Inferior parietal cortex (tissue), 1 donor: ENCODE results near the gene MAN2A1.
"Not testable (repeated sequence)": the region's sequence is repeated elsewhere in the genome, so short reads cannot be mapped to it uniquely, and the experiment has no call there.

Experiments used
- DNase-seq: peaks from one replicate; pipeline ENCODE4 v3.0.0-alpha.2; 2016; ENCODE audit errors: extremely low spot score

MAN2A1 gene

DNA sequence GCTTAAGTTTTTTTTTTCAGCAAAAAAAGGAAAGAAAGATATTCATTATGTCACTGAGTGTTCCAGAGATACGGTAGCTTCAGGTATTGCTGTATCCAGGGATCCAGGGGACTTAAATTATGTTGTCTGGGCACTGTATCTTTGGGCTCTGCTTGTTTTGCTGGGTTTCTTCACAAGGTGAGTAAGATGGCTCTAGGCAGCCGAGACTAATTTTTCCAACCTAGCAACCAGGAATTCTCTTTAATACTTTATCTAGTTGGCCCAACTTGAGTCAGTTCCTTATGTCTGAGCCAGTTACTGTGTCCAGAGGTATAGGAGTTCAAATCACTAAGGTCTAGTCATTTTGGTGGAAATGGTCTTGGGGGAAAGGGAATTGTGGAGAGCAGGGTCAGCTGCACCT lies 66.0 kb downstream of the MAN2A1 start:
- no peak for DNase-seq

DNA sequence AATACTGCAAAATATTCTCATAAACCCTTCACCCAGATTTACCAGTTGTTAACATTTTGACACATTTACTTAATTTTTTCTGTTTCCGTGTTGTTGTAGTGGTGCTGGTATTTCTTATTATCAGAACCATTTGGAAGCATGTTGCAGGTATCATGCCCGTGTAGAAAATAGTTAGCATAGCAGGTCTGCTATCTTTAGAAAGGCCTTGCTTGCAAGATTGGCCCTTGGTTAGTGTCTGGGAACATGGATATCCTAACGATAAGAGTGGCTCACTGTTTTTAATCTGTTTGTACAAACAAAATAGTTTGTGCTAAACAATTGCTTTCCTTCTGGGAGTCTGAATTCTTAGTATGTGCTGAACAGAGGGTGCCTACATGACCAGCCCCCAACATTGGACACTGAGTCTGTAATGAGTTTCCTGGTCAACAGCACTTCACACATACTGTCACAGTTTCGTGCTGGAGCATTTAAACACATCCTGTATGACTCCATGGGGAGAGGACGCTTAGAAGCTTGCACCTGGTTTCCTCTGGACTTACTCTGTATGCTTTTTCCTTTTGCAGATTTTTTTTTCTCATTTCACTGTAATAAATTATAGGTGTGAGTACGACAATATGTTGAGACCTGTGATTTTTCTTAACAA lies 66.9 kb downstream of the MAN2A1 start:
- DNase-seq: no peak

DNA sequence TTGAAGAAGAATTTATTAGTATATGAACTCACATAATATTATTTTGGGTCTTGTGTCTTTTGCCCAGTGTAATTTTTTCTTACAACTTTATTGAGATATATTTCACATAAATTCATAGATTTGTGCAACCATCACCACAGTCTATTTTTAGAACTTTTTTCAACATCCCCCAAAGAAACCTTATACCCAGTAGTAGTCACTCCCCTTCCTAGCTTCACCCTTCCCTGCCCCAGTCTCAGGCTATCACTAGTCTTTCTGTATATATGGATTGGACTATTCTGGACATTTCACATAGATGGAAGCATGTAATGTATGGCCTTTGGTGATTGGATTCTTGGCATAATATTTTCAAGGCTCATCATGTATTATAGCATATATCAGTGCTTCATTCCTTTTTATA lies 67.8 kb downstream of the MAN2A1 start:
- DNase-seq: no peak

DNA sequence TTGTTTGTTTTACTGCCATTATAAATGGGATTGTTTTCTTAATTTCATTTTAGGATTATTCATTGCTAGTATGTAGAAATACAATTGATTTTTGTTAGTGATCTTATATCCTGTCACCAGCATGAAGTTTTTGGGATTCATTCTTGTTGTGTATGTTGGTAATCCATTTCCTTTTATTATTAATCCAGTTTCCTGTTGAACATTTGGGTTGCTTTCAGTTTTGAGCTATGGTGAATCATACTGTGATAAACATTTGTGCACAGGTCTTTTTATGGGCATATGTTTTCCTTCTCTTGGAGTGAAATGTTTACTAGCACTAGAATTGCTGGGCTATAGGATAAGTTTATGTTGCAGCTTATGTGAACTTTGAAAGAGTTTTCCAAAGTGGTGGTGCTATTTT lies 69.6 kb downstream of the MAN2A1 start:
- DNase-seq: no peak

DNA sequence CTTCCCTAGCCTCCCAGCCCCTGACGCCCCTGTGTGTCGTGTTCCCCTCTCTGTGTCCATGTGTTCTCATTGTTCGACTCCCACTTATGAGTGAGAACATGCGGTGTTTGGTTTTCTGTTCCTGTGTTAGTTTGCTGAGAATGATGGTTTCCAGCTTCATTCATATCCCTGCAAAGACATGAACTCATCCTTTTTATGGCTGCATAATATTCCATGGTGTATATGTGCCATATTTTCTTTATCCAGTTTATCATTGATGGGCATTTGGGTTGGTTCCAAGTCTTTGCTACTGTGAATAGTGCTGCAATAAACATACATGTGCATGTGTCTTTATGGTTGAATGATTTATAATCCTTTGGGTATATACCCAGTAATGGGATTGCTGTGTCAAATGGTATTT lies 70.4 kb downstream of the MAN2A1 start:
- not testable (repeated sequence) for DNase-seq

DNA sequence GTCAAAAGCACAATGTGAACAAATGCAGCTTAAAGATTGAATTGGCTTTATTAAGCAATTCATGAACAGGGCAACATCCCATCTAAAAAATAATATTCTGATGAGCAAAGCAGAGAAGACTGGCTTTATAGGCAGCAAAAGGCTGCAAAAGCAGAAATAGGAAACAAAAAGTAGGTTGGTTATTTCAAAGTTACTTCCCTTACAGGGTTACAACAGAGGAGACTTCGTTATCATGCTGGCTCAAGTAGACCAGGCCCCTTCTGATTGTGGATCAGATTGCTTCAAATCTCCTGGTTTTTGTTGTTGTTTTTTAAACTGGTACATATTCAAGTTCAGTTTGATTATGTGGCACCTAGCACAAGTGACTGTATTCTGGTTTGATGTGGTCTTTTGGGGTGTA lies 73.1 kb downstream of the MAN2A1 start:
- no peak for DNase-seq

DNA sequence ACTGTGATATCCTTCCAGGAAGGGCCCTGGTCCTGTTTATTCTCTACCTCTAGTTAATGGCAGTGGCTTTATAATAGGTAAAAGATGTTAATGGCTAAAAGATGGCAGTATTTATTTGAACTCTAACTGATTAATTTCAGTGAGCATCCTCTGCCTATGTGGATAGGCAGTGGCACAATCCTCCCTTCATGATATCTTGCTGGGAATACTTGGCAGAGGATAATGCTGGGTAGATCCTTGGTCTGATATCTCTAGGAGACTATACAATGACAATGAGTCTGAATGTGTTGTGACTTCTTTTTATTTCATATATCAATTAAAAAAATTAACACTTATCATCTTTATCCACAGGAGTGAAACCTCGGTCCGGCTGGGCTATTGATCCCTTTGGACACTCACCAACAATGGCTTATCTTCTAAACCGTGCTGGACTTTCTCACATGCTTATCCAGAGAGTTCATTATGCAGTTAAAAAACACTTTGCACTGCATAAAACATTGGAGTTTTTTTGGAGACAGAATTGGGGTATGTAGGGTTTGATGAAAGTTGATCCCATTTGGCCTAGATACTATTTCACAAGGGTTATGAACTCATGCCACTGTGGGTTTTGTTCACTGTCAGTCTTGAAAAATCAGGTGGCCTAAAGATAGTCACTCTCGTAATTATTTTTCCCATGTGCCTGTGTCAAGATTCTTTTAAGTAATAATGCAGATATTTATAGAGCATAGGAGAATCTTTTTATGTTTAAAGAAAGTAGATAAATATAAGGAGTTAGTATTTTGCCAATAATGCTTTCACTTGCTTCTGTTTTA lies 77.7 kb downstream of the MAN2A1 start:
- DNase-seq: no peak

DNA sequence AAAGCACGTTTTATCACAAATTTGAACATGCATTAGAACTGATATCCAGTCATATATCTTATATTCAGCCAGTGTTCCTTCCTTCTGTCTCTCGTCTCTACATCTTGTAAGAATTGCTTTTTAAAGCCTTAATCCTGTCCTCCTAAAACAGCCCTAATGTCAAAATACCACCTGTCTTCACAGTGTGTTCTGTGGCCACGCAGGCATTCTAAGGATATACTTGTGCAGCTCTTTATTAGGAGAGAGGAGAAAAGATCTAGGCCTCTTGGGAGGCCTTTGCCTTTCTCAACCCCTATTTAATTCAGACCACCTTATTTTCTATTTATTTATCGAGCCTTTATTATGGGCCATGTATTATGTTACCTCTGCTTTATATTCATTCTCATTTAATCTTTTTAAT lies 78.3 kb downstream of the MAN2A1 start:
- no peak for DNase-seq

DNA sequence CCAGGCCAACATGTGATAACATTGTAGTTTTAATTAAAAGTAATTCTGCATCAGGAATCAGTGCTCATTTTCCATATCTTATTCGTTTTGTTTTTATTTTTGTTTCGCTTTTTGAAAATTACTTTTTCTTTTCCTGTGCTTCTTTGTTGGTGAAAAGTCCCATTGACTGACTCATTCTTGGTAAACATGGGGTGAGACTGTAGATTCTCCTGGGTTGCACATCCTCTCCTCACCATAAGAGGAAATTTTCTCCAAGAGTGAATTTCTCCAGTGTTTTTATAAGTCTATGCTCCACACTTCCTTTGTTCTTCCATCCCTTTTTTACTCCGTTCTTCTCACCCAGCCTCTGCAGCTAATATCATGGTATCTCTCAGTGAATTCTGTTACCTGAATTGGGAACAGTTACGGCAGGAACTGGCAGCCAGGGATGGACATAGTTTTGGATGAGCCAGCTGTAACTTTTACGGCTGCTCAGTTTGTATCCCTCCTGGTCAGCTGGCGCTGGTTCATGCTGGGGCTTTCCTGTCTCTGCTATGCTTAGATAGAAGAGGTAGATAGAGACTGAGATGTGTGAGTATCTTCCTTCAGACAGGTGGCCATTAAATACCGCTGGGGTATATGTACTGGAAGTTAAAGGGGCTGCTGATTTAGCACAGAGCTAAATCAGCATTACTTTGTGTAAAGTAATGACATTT lies 80.0 kb downstream of the MAN2A1 start:
- DNase-seq: no peak

DNA sequence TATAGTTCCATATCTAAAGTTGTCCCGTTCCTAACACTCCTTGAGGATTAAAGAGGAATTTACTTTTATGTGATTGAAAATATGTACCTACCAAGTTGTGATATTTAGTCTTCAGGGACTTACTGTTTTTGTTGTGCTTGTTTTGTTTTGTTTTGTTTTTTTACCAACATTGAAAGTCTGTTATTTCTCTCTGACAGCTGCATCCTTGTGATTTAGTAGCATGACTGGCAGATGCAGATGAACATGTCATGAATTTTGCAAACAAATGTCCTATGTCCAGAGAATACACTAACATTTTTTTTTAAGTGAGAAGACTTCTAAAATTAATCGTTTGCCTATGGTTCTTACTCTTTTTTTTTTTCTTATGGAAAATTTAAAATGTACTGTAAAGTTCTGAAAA lies 85.4 kb downstream of the MAN2A1 start:
- DNase-seq: no peak

DNA sequence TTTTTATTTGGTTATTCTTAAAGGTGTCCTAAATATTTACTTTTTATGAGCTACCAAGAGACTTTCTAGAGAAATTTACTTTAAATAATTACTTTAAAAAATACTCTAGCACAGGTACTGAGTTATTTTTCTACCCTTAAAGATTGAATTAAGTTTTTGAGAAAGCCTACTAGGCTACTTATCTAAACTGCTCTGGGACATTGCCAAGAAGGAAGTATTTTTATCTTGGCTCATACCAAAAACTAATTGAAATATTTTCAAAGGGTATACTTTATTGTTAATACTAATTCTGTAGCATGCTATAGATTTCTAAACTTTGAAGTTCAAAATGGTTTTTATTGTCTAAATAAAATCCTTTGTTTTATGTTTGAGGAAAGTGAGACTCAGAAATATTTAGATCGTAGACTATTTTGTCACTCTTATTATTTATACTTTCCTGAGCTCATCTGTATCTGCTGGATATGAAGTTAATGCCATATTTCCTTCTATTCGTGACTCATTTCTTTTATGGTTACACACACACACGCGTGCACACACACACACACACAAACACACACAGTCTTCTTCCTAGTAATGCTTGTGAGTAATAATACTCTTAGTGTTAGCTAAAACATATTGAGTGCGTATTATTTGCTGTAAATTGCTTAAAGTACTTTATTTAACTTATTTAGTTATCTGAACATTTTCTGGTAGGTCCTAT lies 89.5 kb downstream of the MAN2A1 start:
- no peak for DNase-seq

DNA sequence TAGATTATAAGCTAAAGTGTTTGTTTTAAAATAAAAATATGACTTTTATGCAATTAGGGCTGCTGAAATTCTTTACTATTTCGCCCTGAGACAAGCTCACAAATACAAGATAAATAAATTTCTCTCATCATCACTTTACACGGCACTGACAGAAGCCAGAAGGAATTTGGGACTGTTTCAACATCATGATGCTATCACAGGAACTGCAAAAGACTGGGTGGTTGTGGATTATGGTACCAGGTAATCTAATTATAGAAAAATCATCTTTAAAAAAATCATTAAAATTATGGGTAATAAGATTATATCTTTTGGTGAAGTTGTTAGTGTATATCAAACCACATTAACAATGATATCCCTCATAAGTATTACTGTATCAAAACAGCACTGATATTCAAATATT lies 95.0 kb downstream of the MAN2A1 start:
- DNase-seq: no peak

DNA sequence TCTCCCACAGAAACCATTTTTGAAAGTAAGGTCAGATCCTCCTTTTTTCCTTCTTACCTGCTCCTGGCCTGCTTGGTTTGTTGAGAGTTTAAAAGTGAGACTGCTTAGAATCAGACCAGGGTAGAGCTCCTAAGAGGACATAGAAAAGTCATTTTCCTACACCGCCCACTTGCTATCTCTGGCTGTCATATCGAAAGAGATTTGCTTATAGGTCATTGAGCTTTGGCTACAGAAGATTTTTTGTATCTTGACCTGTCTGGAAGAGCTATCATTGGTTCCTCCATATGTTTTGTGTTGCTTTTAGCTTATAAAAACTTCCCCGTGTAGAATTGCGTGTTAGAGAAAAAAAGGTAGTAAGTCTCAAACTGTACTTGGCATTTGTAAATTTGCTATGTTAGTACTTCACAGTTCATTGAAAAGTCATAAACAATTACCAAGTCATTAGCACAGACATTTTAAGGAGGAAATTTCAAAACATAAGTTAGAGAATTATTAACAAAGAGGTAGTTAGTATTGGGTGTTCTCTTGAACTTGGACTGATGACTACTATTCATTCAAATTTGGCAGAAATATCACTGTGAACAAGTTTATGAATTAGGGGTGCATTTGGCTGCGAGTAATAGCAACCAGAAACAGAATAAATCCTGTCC lies 96.6 kb downstream of the MAN2A1 start:
- DNase-seq: no peak

DNA sequence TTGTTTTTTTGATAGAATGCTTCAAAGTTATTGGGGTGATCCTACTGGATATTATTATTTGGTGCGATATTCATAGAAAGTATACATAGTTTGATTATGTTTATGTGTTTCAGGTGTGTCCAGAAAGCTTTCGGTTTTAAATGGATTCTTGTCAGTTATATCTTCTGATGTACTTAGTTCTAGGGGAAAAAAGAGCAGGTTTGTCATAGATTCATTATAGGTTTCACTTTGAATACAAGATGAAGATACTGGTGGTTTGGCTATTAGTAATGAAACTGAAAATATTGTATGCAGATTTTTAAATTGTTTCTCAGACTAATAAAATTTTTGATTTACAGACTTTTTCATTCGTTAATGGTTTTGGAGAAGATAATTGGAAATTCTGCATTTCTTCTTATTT lies 98.9 kb downstream of the MAN2A1 start:
- no peak for DNase-seq

DNA sequence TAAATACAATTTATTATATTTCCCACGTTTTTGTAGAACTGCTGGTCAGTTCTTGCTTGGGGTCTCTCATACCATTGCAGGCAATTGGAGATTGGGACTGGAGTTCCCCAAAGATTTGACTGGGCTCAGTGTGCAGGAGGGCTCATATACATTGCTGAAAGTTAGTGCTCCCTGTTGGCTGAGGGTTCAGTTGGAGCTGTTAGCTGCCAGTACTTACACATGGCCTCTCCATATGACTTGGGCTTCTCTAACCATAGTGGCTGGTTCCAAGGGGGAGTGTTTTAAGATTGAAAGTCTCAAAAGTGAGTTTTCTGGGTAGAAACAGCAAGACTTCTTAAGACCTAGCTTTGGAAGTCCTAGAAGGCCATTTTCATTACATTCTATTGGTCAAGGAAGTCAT lies 102.9 kb downstream of the MAN2A1 start:
- no peak for DNase-seq

DNA sequence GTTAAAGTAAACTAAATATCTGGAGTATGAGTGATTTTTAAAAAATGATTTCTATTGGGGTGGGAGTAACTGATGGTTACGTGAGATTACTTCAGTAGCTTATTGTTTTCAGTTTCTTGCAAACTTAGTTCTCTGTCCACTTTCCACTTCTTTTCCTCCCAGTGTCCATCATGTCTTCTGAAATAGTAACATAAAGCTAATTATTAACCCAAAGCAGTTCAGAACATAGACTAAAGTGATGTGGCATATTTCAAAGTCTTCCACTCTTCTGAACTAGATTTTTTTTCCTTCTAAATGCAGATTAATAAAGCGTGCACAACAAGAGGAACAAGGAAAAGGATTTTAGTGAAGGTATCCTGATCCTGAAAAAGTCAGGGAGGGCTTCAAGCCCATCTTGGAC lies 114.1 kb downstream of the MAN2A1 start:
- DNase-seq: no peak

DNA sequence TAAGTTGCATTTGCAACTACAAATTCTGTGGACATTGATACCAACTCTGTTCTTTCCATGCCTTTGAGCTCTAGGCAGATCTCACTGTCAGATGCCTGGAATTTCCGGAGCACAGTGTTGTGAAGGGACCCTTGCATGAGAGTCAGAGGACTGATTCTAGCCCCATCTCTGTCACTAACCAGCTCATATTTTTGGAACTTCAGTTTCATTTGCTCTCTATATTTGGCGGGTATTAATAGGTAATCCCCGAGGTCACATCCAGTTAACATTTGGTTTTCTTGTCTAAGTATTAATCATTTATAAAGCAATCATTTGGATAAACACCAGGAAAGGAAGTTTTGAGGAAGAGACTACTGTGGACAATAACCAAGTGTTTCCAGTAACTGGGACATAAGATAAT lies 115.7 kb downstream of the MAN2A1 start:
- no peak for DNase-seq

DNA sequence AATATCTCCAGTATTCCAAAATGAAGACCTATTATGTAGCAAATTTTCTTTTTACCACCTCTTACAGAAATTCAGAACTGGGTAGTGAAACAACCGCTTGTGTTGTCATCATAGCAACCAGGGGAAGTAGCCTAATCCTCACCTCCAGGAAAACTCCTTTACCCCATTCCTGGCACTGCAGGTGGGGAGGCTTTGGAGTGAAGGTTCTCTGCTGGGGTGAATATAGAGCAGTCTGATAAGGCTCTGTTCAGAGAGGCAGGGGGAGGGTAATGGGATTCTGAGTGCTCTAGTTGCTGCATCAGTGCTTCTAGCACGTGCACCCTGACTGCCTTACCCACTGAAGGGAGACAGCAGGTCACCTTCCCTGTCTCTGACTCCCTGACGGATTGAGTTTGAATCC lies 116.2 kb downstream of the MAN2A1 start:
- no peak for DNase-seq

DNA sequence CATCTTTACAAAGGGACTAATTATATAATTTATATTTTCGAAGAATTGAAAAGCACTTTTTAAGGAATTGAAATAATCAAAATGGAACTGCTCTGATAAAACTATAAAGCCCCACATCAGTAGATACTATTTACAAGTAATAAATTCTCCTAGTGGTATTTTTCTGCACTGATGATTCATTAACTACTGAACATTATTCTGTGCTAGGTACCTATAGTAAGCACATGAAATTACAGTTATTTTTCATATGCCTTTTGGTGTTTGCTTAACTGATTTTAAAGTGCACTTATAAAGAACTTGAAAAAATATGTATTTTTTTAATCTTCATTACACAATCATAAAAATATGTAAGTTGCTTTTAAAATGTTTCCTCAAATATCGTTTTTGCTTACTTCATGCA lies 123.0 kb downstream of the MAN2A1 start:
- DNase-seq: no peak

DNA sequence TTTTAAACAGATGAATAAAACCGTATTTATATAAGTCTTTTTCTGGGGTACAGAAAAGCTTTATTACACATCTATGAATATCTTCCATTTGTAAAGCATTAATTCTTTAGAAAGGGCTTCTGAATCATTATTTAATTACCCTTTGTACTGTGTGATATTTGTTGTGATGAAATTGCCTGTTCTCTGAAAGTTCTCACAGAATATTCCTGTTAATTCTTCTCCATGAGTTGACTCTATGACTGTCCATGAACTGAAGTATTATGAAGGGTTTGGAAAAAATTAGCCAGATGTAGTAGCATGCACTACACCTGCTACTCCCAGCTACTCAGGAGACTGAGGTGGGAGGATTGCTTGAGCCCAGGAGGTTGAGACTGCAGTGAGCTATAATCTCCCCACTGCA lies 127.0 kb downstream of the MAN2A1 start:
- no peak for DNase-seq

DNA sequence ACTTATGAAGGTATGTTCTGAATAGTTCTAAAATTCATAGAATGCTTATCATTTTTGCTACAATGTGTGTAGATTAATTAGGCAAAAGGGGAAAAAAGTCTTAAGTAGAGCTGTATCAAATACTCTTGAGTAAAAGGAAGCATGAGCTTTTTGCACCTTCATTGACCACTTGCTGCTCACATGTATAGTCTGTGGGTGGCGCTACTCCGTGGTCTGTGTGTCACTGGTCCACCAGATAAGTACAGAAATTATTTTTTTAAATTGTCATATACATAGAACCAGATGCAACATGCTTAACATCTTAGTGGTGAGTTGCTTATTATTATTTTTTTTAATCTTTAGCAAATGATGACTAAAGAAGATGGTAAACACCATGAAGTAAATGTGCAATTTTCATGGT lies 130.2 kb downstream of the MAN2A1 start:
- DNase-seq: no peak

DNA sequence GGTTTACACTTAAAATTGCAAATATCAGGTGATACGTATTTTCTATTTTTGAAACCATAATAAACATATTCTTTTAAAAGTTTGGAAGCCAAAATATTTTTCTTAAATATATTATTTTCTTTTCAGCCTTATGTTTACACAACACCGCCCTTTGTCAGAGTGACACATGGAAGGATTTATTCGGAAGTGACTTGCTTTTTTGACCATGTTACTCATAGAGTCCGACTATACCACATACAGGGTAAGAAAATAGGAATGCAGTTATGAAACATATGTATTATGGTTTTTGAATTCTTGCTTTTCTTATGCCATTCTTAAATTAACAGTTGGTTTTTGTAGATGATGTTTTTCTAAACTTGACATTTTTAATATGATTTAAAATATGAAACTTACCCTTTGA lies 133.9 kb downstream of the MAN2A1 start:
- no peak for DNase-seq
